DMS79 (cell line): ENCODE data around the gene CST4.
"Not testable (repeated sequence)": the region's sequence is repeated elsewhere in the genome, so short reads cannot be mapped to it uniquely, and the experiment has no call there.

ENCODE experiments used
- DNase-seq: peaks from one replicate; lab custom pipeline; 2025; lab: John Stamatoyannopoulos, UW

Gene CST4

DNA sequence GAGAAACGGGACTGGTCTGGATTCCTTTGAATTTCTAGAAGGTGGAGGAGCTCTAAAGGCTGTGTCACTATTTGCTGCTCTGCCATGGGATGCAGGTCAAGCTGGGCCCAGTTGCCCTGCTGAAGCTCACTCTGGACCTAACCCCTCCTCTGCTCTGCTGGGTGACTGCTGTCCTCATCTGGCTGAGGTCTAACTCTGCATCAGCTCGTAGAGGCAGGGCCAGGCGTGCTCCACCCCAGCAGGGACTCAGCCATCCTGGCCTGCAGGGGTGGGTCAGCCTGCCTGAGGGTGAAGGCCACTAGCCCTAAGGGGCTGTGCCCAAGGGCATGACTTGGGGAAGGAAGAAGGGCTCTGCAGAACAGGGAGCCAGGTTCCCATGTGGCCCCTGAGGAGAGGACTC is 852 bp downstream of the CST4 start:
- no peak for DNase-seq

DNA sequence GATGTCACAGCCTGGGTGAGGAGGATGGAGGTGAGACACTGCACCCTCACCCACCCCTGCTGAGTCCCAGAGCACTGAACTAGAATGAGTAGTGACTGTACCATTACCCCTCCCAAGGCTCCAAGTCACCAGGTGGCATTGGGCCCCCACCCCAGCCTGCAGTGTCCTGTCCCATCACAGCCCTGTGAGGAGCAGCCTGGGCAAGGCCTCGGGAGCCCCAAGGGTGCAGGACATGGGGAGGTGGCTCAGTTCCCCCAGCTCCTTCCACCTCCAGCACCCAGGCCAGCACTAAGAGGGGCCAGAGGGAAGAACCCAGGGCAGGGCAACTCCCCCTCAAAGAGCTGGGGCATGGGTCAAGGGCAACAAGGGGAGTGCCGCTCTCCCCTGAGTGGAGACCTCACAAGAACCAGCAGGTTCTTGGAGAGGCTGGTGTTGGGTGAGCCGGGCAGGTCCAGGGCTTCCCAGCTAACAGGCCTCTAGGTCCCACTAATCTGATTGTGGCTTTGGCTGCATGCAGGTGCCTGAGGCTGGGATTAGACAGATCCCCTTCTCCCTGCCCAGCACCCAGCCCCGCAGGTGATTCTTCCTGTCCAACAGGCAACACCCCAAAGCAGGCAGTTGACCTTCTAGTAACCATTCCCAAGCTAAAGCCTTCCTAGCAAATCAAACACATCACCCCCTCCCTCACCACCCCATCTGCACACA is 2.6 kb downstream of the CST4 start:
- DNase-seq: no peak

DNA sequence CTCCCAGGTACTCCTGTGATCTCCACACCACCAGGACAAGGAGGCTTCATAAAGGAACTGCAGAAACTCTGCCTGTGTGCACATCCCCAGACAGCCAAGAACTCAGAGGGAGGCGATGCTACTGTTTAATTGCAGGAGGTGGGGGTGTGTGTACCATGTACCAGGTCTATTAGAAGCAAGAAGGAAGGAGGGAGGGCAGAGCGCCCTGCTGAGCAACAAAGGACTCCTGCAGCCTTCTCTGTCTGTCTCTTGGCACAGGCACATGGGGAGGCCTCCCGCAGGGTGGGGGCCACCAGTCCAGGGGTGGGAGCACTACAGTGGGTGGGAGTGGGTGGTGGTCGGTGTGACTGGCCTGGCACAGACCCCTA is 3.3 kb downstream of the CST4 start:
- not testable (repeated sequence) for DNase-seq

DNA sequence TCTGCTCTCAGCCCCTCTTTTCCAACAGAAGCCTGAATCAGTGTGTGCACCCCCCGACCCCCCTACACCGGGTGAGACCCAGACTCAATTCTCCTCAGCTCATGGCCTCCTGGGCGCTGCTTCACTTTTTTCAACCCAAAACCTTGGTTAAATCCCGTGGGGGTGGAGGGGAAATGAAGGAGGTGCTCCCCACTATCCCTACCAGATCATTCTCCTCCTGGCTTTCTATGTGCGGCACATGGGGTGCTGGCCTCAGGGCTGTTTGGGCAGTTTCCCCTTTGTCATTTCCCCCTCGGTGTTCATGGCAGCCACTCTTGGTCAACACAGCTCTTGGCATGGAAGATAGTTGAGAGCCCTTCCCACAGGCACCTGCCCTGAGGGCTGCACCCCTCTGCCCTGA is 4.6 kb downstream of the CST4 start:
- DNase-seq: no peak

GRCh38 chr20:23683807-23684206 is 5.0 kb downstream of the CST4 start:
- DNase-seq: no peak

DNA sequence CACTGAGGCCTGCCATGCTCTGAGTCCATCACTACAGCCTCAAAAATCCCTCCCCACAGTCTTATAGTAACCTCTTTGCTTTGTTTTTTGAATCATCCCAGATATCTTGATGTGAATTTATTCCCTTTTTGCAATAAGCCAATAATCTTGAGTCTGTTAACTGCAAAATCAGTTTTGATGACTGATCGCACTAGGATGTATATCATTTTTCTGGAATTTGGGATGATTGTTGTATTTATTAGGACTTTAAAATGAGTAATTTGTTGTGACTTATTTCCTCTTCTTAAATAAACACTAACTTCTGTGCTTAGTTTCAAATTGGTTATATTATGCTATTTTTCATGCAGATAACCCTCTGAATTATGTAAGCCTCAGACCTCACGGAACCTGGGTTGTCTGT is 5.6 kb downstream of the CST4 start:
- DNase-seq: no peak

GRCh38 chr20:23680146-23680545 is 8.7 kb downstream of the CST4 start:
- no peak for DNase-seq

- no peak for DNase-seq
Measured at GRCh38 chr20:23679133-23680092, 9.4 kb downstream of the CST4 start.

DNA sequence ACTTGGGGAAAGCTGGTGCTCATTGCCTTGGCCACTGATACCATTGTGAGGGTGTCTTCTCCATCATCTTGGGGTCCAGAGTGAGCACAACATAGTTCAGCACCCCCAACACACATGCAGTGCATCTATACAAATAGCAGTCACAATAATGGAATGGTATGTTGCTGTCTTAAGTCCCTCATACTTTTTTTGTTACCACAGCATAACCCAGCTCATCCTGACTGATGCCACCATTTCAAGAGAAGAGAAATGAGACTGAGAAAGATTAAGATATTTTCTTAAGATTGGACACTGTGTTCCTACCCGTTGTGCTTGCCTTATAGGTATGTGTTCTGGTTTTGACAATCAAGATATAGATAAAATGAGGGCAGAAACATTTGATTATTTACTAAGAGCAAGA is 15.6 kb downstream of the CST4 start:
- no peak for DNase-seq

DNA sequence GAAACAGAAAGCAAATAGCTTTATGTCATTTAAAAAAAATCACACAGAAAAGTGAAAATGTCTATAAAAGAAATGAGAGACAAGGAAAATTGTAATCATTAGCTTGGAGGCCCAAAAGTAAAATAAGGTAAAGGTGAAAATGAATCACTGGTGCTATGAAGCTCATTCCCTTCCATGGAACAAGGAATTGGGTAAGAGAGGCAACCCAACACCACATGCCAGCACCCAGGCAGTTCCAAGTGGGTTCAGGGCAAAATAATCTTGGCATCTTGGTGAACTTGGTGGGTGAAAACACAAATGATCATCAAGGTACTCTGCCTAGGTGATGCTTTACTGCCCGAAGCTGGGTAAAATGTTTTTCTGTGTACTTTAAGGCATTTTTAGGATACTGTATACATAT is 16.7 kb downstream of the CST4 start:
- DNase-seq: no peak

DNA sequence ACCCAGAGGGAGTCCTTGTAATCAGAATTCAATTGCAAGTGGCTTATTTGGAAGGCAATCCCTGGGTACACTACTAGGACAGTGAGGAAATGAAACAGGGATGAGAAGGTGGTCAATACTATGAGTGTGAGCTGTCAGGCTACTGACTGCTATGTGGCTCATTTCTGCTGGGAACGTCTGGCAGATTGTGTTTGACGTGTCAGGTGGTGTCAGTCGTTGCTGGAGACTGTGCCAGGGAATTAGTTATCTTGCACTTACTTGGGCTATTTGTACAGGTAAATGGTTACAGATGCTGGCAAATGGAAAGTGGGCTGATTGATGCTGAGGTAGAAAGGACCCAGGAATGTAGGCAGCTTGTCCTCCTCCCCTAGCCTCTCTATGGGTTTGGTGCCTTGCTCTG is 17.4 kb downstream of the CST4 start:
- no peak for DNase-seq

DNA sequence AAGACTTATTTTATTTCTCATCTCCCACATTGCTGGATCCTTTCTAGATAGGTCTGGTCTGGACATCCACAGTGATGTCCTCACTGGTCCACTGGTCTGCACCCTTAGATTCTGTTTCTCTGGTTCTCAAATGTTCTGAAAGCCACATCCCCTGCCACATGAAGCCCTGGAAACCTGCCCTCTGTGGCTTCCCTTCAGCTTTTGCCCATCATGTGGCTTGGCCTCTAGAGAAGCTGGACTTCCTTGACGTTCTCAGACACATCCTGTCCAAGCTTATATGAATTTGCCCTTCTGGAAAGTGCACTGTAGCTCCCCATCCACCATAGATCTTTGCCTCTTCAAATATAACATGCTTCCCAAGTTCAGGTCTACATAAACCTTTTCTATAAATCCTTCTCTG is 18.5 kb downstream of the CST4 start:
- DNase-seq: no peak

DNA sequence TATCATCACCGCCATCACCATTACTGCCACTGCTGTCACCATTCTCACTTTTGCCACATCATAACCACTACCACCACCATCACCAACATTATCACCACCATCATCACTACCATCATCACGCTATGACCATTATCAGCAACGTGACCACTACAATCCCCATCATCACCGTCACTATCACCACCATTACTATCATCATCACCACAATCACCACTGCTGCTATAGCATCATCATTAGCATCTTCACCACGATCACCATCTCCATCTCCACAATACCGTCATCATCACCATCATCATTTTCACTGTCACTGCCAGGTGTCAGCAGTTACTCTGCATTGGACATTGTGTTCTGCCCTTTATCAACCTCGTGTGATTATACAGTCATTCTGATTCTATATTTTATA is 19.0 kb downstream of the CST4 start:
- no peak for DNase-seq

DNA sequence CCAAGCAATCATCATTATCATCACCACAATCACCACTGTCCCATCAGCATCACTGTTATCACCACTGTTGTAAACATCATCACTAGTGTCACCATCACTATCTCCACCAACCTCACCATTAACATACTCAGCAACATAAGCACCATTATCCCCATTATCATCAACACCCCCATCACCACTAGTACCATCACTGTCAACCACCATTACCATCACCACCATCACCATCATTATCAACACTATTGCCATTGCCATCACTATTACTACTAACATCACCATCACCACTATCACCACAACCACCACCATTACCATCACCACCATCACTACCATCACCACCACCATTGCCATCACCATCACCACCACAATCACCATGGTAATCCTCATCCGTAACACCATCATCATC is 19.5 kb downstream of the CST4 start:
- no peak for DNase-seq

DNA sequence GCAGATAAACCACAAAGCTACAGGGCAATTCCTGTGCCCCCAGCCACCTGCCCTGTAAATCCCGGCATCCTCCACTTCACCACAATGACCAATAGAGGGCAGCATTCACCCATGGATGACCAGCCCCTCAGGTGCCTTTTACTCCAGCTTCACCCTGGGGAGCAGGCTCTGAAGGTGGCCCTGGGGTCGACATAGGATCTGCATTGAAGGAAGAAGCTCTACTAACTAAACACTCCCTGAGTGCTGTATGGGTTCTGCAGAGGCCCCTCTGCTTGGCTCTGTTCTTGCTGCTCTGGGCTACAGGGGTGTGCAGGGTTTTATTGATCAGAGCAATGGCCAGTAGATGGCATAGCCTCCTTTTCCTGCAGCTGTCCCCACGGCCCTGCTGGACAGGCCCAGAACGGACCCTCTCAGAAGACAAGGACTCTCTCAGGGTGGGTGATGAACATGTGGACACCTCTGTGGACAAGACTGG is 20.3 kb downstream of the CST4 start:
- peak; percentile 7 for DNase-seq

- no peak for DNase-seq
Measured at GRCh38 chr20:23667666-23668065, 21.2 kb downstream of the CST4 start.

GRCh38 chr20:23666698-23667097 is 22.1 kb downstream of the CST4 start:
- DNase-seq: no peak

GRCh38 chr20:23666189-23666588 is 22.6 kb downstream of the CST4 start:
- DNase-seq: no peak

DNA sequence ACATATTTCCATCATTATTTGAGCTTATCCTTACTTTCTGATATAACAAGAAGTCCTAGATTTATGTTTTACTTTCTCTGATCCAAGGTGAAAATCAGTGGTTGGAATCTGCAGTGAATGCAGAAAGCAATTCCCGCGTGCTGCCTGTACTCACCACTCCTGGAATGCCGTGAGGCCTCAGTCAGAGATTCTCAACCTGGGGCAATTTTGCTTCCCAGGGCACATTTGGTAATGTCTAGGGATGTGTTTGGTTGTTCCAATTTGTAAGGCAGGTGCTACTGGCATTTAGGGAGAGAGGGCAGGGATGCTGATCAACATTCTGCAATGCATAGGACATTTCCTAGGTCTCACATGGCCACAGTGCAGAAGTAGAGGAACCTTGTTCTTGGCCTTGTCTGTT is 23.9 kb downstream of the CST4 start:
- DNase-seq: no peak

DNA sequence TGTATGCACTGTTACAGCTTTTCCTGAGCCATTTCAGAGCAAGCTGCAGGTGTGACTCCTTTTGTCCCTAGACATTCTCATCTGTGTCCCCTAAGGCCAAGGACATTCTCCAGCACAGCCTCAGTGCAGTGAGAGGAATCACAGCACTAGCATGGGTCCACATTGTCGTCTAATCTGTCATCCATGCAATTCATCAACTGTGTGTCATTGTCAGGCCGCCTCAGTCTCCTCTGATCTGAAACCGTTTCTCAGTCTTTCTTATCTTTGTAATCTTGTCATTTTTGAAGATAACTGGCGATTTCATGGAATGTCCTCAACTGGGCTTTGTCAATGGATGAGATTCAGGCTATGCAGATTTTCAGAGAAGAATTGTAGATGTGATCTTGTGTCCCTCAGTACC is 24.8 kb downstream of the CST4 start:
- not testable (repeated sequence) for DNase-seq

DNA sequence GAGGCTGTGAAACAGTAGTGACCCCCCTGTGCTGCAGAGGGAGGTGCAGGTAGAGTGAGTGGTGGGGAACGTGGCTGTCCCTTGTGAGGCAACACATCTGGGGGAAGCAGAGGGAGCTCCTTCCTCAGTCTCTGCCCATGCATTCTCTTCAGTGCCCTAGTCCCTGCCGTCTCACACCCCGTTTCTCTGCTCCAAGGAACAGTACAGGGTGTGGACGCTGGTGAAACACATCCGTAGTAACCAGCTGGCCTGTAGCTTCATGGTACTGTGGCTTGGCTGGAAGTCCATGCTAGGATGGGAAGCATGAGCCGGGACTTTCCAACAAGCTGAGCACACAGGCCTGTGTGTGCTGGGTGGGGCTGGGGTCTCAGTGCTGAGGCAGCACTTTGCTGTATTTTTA is 25.7 kb downstream of the CST4 start:
- no peak for DNase-seq

- no peak for DNase-seq
Measured at GRCh38 chr20:23662276-23662870, 26.5 kb downstream of the CST4 start.

GRCh38 chr20:23661002-23661429 is 27.8 kb downstream of the CST4 start:
- no peak for DNase-seq
